GM18951 (cell line): Measurements from ENCODE around the gene CEP192.
"Not testable (repeated sequence)": the region's sequence is repeated elsewhere in the genome, so short reads cannot be mapped to it uniquely, and the experiment has no call there.

Source experiments
- POLR2A ChIP-seq: IDR thresholded peaks from 4 replicates; pipeline ENCODE4 v1.6.1; 2011; ENCODE audit warnings: mild to moderate bottlenecking; ENCODE audit not compliant: insufficient read length, insufficient read depth; ENCODE audit errors: extremely low read depth
- in situ Hi-C: fragments of 300-500 bp; cut with MboI; formaldehyde crosslinking; loops from one replicate; pipeline ENCODE4 v1.12.0; 2022; ENCODE audit warnings: low sequenced_read_pairs, mixed read lengths, inconsistent platforms; ENCODE audit not compliant: unreplicated experiment

The CEP192 gene

GRCh38 chr18:12996661-12997292 lies 5.6 kb downstream of the CEP192 start:
- in situ Hi-C loops = no loop called here
- no peak for TF ChIP-seq POLR2A

GRCh38 chr18:12997330-12997729 lies 6.2 kb downstream of the CEP192 start:
- in situ Hi-C loops = not testable (repeated sequence)

GRCh38 chr18:12998332-12999060 lies 7.3 kb downstream of the CEP192 start:
- in situ Hi-C loops = no loop called here
- no peak for TF ChIP-seq POLR2A

GRCh38 chr18:13003466-13003896 lies 12.3 kb downstream of the CEP192 start:
- TF ChIP-seq POLR2A = no peak
- in situ Hi-C loops = no loop called here

DNA sequence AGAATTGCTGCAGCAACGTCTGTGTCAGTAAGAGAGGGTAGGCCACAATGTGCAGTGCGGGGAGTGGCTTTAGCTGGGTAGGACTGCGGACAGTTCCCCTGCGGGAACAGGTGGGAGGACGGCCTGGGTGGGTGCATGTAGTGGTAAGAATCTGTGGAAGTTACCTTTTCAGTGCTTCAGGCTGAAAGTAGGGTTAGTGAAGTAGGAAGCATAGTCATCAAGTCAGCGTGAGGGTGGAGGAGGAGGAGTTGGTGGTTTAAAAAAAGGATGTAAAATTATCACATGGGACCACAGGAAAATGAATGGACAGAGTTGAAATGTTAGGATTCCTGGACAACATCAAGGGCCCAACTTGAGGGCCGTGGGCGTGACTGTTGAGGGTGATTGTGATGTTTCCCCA lies 13.2 kb downstream of the CEP192 start:
- in situ Hi-C loops = no loop called here

GRCh38 chr18:13005289-13005688 lies 14.1 kb downstream of the CEP192 start:
- in situ Hi-C loops = no loop called here
- TF ChIP-seq POLR2A = no peak

More for the DNA sequence above, 13.2 kb downstream of the CEP192 start:
- TF ChIP-seq POLR2A = no peak

- in situ Hi-C loops = no loop called here
- TF ChIP-seq POLR2A = no peak
Observed at GRCh38 chr18:13006531-13007247, 15.5 kb downstream of the CEP192 start.

DNA sequence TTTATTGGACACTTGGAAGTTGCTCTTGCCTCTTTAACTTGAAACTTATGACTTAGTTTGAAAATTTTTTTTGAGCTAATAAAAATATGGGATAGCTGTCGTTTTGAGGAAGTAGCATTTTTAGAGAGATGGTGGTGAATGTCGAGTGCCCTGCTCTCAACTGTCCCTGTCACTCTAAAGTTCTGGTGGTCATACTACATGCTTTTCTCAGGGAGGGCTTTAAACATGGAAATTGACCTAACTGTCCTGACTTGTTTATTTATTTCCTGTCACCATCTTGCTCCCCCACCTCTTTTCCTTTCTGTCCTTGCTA lies 16.0 kb downstream of the CEP192 start:
- TF ChIP-seq POLR2A = no peak
- in situ Hi-C loops = no loop called here

DNA sequence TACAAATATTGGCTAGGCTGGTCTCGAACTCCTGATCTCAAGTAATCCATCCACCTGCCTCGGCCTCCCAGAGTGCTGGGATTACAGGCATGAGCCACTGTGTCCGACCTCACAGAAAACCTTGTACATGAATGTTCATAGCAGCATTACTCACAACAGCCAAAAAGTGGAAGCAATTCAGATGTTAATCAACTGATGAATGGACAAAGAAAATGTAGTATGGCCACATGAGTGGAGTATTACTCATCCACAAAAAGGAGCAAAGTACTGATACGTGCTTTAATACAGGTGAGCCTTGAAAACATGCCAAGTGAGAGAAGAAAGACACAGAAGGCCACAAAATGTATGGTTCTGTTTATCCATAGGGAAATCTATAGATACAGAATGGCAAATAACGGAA lies 20.6 kb downstream of the CEP192 start:
- TF ChIP-seq POLR2A = no peak
- in situ Hi-C loops = no loop called here

DNA sequence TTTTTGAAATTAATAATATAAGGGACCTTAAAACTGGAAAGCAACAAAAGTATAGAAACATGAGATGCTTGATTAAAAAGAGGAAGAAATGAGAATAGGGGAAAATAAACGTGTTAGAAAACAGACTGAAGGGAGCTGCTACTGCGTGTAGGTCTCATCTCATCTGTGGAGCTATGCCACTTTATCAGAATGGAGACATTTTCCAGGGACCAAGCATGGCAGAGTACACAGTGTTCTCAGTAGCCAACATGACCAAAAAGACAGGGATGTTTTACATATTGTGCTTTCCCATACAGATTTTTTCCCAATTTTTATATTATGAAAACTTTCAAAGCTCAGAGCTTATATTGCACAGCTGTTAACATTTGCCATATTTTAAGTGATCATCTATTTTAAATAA lies 23.1 kb downstream of the CEP192 start:
- in situ Hi-C loops = no loop called here
- no peak for TF ChIP-seq POLR2A

DNA sequence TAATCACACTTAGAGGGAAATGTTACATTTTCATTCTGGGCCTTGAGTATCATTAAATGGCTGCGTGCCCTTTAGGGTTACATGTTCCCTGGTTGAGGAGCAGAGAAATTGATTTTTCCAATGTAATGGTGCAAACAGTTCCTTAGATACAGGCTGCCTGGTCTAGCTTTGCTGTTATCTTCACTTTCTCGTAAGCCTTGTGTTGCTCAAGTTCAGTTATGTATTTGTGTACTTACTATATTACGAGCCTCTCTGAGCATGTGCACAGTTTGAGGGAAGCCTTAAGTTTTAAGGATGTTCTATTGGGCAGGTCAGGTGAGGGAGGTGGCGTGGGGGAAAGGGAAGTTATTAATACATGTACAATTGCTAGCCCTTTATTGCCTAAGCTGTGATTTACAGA lies 23.7 kb downstream of the CEP192 start:
- in situ Hi-C loops = no loop called here
- TF ChIP-seq POLR2A = no peak

DNA sequence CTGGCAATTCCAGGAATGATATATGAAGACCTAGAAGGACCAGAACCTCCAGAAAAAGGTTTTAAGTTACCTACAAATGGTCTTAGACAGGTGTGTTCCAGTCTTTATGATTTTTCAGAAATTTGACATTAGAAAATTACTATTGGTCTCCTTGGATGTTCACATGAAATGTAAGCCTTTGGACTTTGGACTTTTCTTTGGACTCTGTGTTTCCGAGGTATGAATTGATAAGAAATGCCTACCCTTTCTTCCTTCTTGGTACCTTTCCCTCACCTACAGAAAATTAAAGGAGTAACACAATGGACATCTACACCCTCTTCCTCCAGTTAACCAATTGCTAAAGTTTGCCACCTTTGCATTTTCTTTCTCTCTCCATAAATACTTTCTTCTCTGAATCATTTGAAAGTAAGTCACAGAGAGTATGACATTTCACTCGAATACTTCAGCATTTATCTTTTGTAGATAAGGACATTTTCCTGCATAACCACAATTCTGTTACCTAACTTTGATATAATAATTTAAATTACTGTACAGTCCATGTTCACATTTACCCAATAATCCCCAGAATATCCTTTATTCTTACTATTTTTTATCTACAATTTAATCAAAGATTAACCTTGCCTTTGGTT lies 26.2 kb downstream of the CEP192 start:
- in situ Hi-C loops = no loop called here
- TF ChIP-seq POLR2A = no peak

GRCh38 chr18:13018374-13018773 lies 27.2 kb downstream of the CEP192 start:
- TF ChIP-seq POLR2A = no peak
- in situ Hi-C loops = no loop called here

GRCh38 chr18:13019301-13019700 lies 28.1 kb downstream of the CEP192 start:
- no peak for TF ChIP-seq POLR2A
- in situ Hi-C loops = no loop called here

- in situ Hi-C loops = no loop called here
- TF ChIP-seq POLR2A = no peak
Observed at GRCh38 chr18:13022644-13023043, 31.5 kb downstream of the CEP192 start.
